Omental fat pad (tissue), 4 donors: ENCODE measurements around the gene CAPN5. TPM values are rescaled to one million over a fixed set of nuclear protein-coding genes. Genes with fewer than 3 reads are reported as not detected.
"Not testable (repeated sequence)": the region's sequence is repeated elsewhere in the genome, so short reads cannot be mapped to it uniquely, and the experiment has no call there.

Experiments used
- ATAC-seq: fragments of 150-250 bp; one replicate; pipeline ENCODE4 v1.9.1; 2016; ENCODE audit warnings: mild to moderate bottlenecking, moderate library complexity; ENCODE audit not compliant: low FRiP score
- DNase-seq: peaks from one replicate; pipeline ENCODE4 v3.0.0-alpha.2; 2019; ENCODE audit warnings: low spot score
- CTCF ChIP-seq, 3 donors: fragments of 450-650 bp; IDR thresholded peaks; one replicate each; pipeline ENCODE4 v1.5.1; 2016 to 2017; ENCODE audit warnings: antibody characterized with exemption in 3 of 3, mild to moderate bottlenecking in 3 of 3, moderate library complexity in 2 of 3
- total RNA-seq, 4 donors: library from RNA; depleted of rRNA; stranded (reverse); fragments of >200 nt; gene quantifications; one replicate each; pipeline ENCODE4 v1.1.0, GENCODE V29; 2016

CAPN5 gene
- total RNA-seq, 4 donors from 2014 or later = 3.3 to 8.5 (median 4.7) TPM

GRCh38 chr11:77093987-77094840 is 27.4 kb downstream of the CAPN5 start:
- DNase-seq (no peak), ATAC-seq (no peak)
- TF ChIP-seq CTCF (IDR thresholded peaks at IDR 0.05) = no peak

- DNase-seq (no peak), ATAC-seq (no peak)
- no peak for TF ChIP-seq CTCF (IDR thresholded peaks at IDR 0.05)
Observed at GRCh38 chr11:77094841-77095365, 28.1 kb downstream of the CAPN5 start.

GRCh38 chr11:77095551-77096490 is 29.1 kb downstream of the CAPN5 start:
- no peak for DNase-seq
- no peak for ATAC-seq
- no peak for TF ChIP-seq CTCF (IDR thresholded peaks at IDR 0.05)

GRCh38 chr11:77096591-77097019 is 29.8 kb downstream of the CAPN5 start:
- DNase-seq (no peak), ATAC-seq (no peak)
- TF ChIP-seq CTCF (IDR thresholded peaks at IDR 0.05) = no peak

- ATAC-seq, DNase-seq: not testable (repeated sequence)
Observed at GRCh38 chr11:77097180-77097579, 30.4 kb downstream of the CAPN5 start.

GRCh38 chr11:77100166-77101042 is 33.6 kb downstream of the CAPN5 start:
- DNase-seq (no peak), ATAC-seq (no peak)
- TF ChIP-seq CTCF (IDR thresholded peaks at IDR 0.05) = no peak
